T47D (cell line): ENCODE data around the gene RALGPS2.

Experiments
- DNase-seq, 2 experiments: peaks; one replicate each; pipeline versions ENCODE4 v3.0.0 to v3.0.0-alpha.2; 2011 to 2012; ENCODE audit warnings: low read depth in 1 of 2, low spot score in 1 of 2
- JUND ChIP-seq: IDR thresholded peaks from 2 replicates; pipeline ENCODE4 v1.6.1; 2012; ENCODE audit warnings: low read depth
- in situ Hi-C: cut with HindIII; loops from 2 replicates; pipeline ENCODE4 v1.10.0; 2016; ENCODE audit warnings: low sequenced_read_pairs, low pct_unique_long_range_greater_than_20kb

Gene RALGPS2

GRCh38 chr1:178898401-178898800, 173.4 kb downstream of the RALGPS2 start:
- TF ChIP-seq JUND: no peak
- no peak for DNase-seq
- in situ Hi-C loops: no loop called here

GRCh38 chr1:178899402-178899801, 174.4 kb downstream of the RALGPS2 start:
- in situ Hi-C loops: no loop called here
- no peak for DNase-seq
- TF ChIP-seq JUND: no peak

DNA sequence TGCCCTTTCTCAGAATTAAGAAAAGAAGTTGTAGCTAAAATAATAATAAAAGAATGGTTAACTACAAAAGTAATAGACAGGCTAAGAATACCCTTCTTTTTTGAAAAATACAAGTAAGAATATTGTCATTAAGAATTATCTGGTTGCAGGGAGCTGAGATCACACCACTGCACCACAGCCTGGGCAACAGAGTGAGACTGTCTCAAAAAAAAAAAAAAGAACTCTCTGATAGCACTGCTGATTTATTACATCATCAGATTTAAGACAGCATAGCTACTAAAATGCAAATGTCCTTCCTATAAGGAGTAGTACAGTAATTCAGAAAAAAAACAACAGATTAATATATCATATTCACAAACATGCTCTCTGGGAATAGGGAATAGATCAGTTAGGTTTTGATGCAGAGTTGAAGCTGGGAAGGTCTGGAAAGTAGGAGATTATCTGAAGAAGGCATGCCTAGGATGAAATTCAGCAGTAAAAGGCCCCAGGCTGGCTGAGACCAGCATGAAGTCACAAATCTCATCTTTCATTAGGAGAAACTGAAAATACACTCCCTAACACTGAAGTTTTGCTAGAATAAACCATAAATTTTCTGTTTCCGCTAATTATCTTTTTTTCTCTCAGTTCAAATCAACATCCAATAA, 176.6 kb downstream of the RALGPS2 start:
- in situ Hi-C loops: no loop called here
- TF ChIP-seq JUND: no peak
- DNase-seq: no peak

GRCh38 chr1:178908358-178908757, 183.3 kb downstream of the RALGPS2 start:
- in situ Hi-C loops: no loop called here
- no peak for TF ChIP-seq JUND
- DNase-seq: no peak

- in situ Hi-C loops: no loop called here
- no peak for DNase-seq
- no peak for TF ChIP-seq JUND
Measured at GRCh38 chr1:178910023-178910422, 185.0 kb downstream of the RALGPS2 start.

DNA sequence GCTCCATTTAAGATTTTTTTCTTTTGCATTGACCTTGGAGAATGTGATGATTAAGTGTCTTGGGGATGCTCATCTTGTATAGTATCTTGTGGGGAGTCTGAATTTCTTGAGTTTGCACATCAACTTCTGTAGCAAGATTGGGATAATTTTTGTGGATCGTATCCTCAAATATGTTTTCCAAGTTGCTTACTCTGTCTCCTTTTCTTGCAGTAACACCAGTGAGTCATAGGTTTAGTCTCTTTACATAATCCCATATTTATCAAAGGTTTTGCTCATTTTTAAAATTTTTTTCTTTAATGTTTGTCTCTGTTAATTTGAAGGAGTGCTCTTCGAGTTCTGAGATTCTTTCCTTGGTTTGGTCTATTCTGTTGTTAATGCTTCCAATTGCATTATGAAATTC, 187.6 kb downstream of the RALGPS2 start:
- in situ Hi-C loops: no loop called here
- no peak for TF ChIP-seq JUND
- no peak for DNase-seq

DNA sequence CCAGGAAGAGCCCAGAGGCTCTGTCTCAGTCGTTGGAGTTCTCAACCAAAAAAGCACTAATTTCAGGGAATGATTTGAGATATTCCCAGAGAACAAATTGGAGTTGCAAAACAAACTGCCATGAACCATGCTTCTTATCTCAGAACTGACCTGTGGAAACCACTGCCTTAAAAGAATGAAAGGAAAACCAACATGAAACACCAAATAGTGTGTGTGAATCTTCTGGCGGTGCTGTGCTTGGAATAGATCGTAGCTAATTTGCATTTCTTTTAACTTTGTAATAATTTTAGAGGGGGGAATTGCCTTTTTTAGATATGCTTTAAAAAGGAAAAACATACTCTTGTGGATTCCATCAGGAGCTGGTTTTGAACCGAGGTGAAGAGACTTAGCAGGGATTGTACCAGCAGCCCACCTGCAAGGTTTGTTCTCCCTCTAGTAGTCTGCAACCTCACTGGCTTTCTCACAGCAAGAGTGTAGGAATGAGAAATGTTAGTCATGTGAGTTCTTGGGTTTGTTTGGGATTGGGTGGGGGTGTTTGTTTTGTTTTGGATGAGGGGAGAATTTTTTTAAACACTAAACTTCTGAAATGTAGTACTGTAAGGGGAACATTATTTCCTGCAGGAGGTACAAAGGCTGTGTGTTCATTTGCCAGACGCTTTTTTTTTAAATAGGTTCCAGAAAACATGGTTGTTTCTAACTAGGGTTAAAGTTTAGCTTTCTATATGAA, 191.6 kb downstream of the RALGPS2 start:
- no peak for DNase-seq
- TF ChIP-seq JUND: no peak
- in situ Hi-C loops: no loop called here

- TF ChIP-seq JUND: no peak
- in situ Hi-C loops: no loop called here
- DNase-seq: no peak
Measured at GRCh38 chr1:178918308-178918707, 193.3 kb downstream of the RALGPS2 start.

GRCh38 chr1:178918955-178919354, 193.9 kb downstream of the RALGPS2 start:
- peak in 1 of 2 experiments; percentile 18 for DNase-seq
- in situ Hi-C loops: no loop called here
- TF ChIP-seq JUND: no peak

DNA sequence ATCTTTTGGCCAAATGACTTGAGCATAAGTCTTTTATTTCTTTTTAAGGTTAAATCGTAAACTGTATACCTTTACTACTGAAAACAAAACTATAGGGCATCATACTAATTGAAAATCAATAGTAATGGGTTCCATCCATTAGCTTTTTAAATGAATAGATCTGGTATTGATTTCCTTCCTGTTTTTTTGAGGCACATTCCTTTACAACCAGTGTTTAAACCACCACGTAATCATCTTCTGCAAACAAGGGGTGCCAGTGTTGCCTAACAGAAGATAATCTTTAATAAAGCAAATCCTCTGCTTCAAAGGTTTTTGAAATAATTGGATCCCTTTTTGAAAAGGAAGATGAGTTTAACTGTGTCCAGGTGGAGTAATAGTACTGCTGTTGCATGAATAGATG, 194.5 kb downstream of the RALGPS2 start:
- DNase-seq: no peak
- in situ Hi-C loops: no loop called here
- TF ChIP-seq JUND: no peak

DNA sequence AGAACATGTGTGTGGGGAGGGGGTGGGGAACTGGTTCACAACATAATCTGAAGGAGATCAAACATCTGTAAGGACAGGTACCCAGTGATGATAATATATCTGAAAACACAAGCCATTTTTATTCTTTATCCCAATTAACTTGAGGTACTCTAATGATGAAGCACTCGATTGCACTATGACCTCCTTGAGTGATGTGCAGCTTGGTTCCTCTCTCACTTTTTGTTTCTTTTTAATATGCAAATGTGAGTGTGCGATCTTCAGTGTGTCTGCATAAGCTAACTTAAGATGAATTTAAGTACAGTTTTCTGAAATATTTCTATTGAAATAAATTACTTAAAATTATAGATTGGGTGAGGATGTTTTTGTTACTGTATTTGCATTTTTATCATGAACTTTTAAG, 196.5 kb downstream of the RALGPS2 start:
- DNase-seq: no peak
- in situ Hi-C loops: no loop called here
- TF ChIP-seq JUND: no peak

DNA sequence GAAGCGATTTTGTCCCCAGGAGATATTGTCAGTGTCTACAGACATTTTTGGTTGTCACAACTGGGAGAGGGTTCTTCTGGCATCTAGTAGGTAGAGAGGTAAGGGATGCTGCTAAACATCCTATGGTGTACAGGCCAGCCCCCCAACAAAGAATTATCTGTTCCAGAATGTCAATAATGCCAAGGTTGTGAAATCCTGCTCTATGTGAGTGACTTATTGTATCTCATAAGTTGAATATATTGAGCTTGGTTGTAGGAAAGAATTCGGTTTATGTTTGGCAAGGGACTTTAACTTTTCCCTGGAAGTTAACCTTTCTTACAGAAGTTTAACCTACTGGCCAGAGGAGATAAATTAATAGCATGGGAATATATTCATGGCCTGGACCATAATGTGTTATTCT, 198.5 kb downstream of the RALGPS2 start:
- TF ChIP-seq JUND: no peak
- in situ Hi-C loops: no loop called here
- DNase-seq: no peak

DNA sequence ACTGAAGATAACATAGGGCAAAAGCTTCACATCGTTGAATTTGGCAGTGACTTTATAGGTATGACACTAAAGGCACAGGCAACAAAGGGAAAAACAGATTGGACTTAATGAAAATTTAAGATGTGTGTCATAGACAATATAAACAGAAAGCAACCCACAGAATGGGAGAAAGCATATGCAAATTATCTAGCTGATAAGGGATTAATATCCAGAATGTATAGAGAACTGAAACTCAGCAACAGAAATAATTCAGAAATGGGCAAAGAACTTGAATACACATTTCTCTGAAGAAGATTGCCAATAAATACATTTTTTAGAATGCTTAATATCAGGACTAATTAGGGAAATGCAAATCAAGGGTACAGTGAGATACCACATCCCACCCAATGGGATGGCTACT, 201.0 kb downstream of the RALGPS2 start:
- in situ Hi-C loops: no loop called here
- no peak for TF ChIP-seq JUND
- no peak for DNase-seq

DNA sequence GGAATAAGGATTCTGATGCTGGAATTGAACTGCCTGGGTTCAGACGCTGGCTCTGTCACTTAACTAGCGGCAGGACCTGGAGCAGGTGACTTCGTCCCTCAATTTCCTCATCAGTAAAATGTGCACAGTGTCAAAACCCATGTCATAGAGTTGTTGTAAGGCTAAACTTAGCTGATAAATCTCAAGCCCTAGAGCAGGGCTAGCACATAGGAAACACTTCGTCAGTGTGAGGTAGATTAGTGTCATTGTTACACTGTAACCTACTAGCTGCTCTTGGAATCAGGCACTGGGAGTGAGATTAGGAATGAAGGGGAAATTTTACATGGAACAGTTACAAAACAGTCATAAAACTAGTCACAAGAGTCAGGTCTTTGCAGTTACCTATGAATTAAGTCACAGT, 202.0 kb downstream of the RALGPS2 start:
- TF ChIP-seq JUND: no peak
- DNase-seq: no peak
- in situ Hi-C loops: no loop called here
